Measurements from ENCODE around the gene IKBIP.

The IKBIP gene

GRCh38 chr12:98646294-98647090 is 1.9 kb upstream of the IKBIP start:
- no peak for TF ChIP-seq CTCF (IDR thresholded peaks at IDR 0.05)

GRCh38 chr12:98645572-98646067 is 1.0 kb upstream of the IKBIP start:
- no peak for TF ChIP-seq CTCF (IDR thresholded peaks at IDR 0.05)

GRCh38 chr12:98644433-98644711 is 216 bp downstream of the IKBIP start:
- no peak; the same call in 1 of the 2 replicates for TF ChIP-seq CTCF (IDR thresholded peaks at IDR 0.05)

GRCh38 chr12:98639491-98639890 is 5.1 kb downstream of the IKBIP start:
- no peak for TF ChIP-seq CTCF (IDR thresholded peaks at IDR 0.05)

- no peak for TF ChIP-seq CTCF (IDR thresholded peaks at IDR 0.05)
Observed at GRCh38 chr12:98638009-98638408, 6.6 kb downstream of the IKBIP start.

DNA sequence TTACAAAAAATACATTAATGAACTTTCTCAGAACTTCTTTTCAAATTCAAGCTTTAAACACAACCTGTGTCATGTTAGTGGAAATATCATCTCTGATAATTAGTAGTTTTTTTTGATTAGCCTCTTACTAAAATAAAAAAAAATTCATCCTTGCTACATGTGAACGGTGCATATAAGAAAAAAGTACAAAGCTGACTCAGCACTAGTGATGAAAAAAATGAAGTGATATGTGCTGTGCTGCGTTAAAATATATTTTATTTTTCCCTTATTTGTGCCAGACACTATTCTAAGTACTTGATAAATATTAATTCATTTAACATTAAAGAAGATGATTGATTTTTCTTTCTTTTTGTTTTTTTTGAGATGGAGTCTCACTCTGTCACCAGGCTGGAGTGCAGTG is 7.5 kb downstream of the IKBIP start:
- TF ChIP-seq CTCF (IDR thresholded peaks at IDR 0.05): no peak

GRCh38 chr12:98635657-98636323 is 8.8 kb downstream of the IKBIP start:
- TF ChIP-seq CTCF (IDR thresholded peaks at IDR 0.05): no peak

Measured in LNCAP (cell line).